Stimulated activated naive CD8-positive, alpha-beta T cell treated with anti-CD3 and anti-CD28 coated beads, Interleukin-15, amount 100 ng/mL, for 72 hours (primary cell): ENCODE results near the gene TIE1.

ENCODE experiments used
- ATAC-seq: fragments of 150-1000 bp; cut with Tn5 transposase; 2 replicates; pipeline ENCODE4 v1.10.0; 2021; ENCODE audit warnings: mild to moderate bottlenecking, moderate library complexity
- DNase-seq, 2 donors: peaks; one replicate each; pipeline ENCODE4 v3.0.0; 2021 to 2022
- H3K27ac Mint-ChIP-seq, 2 donors: one replicate each; pipeline ENCODE4 v1.8.0; 2022; ENCODE audit warnings: mild to moderate bottlenecking in 2 of 2, mixed read lengths in 2 of 2, moderate library complexity in 2 of 2
- H3K27me3 Mint-ChIP-seq: one replicate; pipeline ENCODE4 v1.8.0; 2022; ENCODE audit warnings: mixed read lengths
- H3K4me1 Mint-ChIP-seq: one replicate; pipeline ENCODE4 v1.8.0; 2022; ENCODE audit warnings: mild to moderate bottlenecking, mixed read lengths
- H3K4me3 Mint-ChIP-seq, 2 donors: one replicate each; pipeline ENCODE4 v1.8.0; 2022; ENCODE audit warnings: mild to moderate bottlenecking in 2 of 2, mixed read lengths in 2 of 2, moderate library complexity in 1 of 2
- H3K9me3 Mint-ChIP-seq, 2 donors: one replicate each; pipeline ENCODE4 v1.8.0; 2022; ENCODE audit warnings: mixed read lengths in 2 of 2

Gene TIE1

DNA sequence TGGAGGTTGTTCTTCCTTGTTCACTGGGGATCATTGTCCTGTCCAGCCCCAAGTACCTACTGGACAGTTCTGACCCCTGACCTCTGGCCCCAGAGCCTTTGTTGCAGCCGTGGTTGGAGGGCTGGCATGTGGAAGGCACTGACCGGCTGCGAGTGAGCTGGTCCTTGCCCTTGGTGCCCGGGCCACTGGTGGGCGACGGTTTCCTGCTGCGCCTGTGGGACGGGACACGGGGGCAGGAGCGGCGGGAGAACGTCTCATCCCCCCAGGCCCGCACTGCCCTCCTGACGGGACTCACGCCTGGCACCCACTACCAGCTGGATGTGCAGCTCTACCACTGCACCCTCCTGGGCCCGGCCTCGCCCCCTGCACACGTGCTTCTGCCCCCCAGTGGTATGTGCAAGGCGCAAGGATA, 11.4 kb downstream of the TIE1 start:
- ATAC-seq (peak; percentile 35), DNase-seq (no peak)
- peaks cover 6% of the 10 kb centered on the region for H3K27me3 Mint-ChIP-seq
- no peaks in the 10 kb centered on the region for H3K9me3 Mint-ChIP-seq
- H3K4me1 Mint-ChIP-seq = no peaks in the 10 kb centered on the region
- H3K27ac Mint-ChIP-seq = peak overlapping the region in 1 of 2 donors; percentile 13
- no peak overlapping the region for H3K4me3 Mint-ChIP-seq

DNA sequence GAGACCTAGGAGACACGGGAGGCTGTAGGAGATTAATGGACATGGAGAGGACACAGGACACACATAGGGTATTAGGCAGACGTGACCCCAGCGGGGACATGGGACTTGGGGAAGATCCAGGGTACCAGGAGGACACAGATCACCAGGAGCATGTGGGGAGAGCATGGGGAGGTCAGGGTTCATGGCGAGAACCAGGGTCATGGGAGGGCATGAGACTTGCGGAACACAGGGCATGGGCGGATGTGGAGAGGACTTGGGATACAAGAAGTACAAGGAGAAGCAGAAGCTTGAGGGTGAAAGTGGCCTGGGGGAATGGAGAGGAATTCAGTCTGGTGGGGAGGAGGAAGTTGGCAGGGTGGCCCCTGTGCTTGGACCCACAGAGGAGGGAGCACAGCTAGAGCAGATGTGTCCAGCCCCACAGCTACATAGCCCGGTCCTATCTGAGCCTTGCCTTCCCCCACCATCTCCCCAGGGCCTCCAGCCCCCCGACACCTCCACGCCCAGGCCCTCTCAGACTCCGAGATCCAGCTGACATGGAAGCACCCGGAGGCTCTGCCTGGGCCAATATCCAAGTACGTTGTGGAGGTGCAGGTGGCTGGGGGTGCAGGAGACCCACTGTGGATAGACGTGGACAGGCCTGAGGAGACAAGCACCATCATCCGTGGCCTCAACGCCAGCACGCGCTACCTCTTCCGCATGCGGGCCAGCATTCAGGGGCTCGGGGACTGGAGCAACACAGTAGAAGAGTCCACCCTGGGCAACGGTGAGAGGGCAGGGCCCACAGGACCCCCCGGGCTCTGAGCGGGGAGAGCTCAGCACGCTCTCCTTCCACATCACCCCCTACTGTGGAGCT, 12.1 kb downstream of the TIE1 start:
- DNase-seq (no peak), ATAC-seq (peak; percentile 18)
- Mint-ChIP-seq H3K4me1 (peaks cover 5% of the 10 kb centered on the region), H3K9me3 (no peaks in the 10 kb centered on the region), H3K27me3 (peaks cover 3% of the 10 kb centered on the region), H3K27ac (peak overlapping the region in 1 of 2 donors; percentile 13), H3K4me3 (no peak overlapping the region)

DNA sequence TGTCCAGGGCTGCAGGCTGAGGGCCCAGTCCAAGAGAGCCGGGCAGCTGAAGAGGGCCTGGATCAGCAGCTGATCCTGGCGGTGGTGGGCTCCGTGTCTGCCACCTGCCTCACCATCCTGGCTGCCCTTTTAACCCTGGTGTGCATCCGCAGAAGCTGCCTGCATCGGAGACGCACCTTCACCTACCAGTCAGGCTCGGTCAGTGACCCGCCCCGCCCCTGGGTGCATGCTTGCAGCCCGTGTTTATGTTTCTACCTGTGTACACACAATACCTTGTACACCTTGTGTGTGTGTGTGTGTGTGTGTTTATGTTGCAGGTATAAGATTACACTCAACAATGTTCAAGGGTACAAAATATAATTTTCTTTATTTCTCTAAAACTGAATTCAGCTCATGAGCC, 13.0 kb downstream of the TIE1 start:
- ATAC-seq (no peak), DNase-seq (no peak)
- peaks cover 9% of the 10 kb centered on the region for H3K4me1 Mint-ChIP-seq
- no peak overlapping the region for H3K27ac Mint-ChIP-seq
- H3K9me3 Mint-ChIP-seq = no peaks in the 10 kb centered on the region
- H3K27me3 Mint-ChIP-seq = no peaks in the 10 kb centered on the region
- no peak overlapping the region for H3K4me3 Mint-ChIP-seq

DNA sequence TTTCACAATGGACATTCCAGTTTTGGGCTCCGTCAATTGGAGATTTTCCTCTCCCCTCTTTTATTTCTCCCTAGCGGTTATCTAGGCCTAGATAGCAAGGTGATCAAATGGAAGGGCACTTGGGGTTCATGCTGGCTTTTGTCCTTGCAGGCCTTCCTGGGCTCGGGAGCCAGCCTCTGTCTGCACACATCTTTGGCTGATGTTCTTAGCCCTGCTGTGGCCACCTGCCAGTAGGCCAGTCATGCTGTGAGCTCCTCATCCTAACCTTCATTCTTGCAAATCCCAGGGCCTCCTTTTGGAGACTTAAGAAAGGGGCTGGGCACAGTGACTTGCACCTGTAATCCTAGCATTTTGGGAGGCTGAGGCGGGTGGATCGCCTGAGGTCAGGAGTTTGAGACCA, 13.5 kb downstream of the TIE1 start:
- H3K9me3 Mint-ChIP-seq = no peaks in the 10 kb centered on the region
- no peak overlapping the region for H3K27ac Mint-ChIP-seq
- H3K4me3 Mint-ChIP-seq = no peak overlapping the region
- no peaks in the 10 kb centered on the region for H3K27me3 Mint-ChIP-seq
- DNase-seq (no peak), ATAC-seq (no peak)
- peaks cover 9% of the 10 kb centered on the region for H3K4me1 Mint-ChIP-seq

DNA sequence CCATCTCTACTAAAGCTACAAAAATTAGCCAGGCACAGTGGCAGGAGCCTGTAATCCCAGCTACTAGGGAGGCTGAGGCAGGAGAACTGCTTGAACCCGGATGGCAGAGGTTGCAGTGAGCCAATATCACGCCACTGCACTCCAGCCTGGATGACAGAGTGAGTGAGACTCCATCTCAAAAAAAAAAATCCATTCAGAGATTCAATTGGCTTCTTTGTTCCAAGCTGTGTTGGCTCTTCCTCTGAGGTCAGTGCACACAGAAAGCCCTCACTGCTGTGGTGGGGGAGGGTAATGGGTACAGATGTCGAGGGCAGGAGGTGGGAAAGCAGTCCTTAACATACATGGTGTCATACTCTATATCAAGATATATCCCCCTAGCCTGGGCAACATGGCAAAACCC, 14.7 kb downstream of the TIE1 start:
- Mint-ChIP-seq H3K4me1 (peaks cover 9% of the 10 kb centered on the region), H3K27me3 (no peaks in the 10 kb centered on the region), H3K9me3 (no peaks in the 10 kb centered on the region), H3K27ac (no peak overlapping the region), H3K4me3 (no peak overlapping the region)
- DNase-seq = no peak
- no peak for ATAC-seq

DNA sequence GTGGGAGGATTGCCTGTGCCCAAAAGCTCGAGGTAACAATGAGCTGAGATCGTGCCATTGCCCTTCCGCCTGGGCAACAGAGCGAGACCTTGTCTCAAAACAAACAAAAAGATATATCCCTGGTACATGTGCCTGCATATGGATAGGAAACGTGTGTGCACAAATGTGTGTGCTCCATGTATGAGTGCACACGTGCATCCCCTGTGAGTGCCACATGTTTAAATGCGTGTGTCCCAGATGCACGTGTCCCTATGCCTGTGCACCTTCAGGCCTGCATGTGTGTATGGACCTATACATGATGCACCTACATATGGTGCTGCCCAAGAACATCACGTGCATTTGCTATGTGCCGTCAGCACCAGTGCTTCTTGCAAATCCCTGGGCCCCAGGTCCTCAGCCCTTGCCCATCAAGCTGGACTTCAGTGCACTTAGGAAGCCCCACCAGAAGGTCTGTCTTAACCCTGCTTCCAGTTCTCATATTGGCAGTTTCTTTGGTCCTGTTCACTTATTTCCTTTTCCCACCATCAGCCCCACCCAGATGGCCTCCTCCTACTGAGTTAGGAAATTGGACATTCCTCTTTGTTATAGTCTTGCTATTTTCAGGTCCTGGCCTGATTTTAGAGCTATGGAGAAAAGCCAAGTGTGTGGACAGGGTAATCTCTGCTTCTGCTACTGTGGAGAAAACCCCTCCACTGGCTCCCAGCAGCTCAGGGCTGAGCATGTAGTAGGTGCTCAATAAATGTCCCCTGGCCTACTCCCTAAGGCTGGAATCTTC, 15.4 kb downstream of the TIE1 start:
- no peak overlapping the region for H3K27ac Mint-ChIP-seq
- no peak overlapping the region for H3K4me3 Mint-ChIP-seq
- ATAC-seq (no peak), DNase-seq (no peak)
- H3K9me3 Mint-ChIP-seq = no peaks in the 10 kb centered on the region
- H3K4me1 Mint-ChIP-seq = peaks cover 9% of the 10 kb centered on the region
- no peaks in the 10 kb centered on the region for H3K27me3 Mint-ChIP-seq

DNA sequence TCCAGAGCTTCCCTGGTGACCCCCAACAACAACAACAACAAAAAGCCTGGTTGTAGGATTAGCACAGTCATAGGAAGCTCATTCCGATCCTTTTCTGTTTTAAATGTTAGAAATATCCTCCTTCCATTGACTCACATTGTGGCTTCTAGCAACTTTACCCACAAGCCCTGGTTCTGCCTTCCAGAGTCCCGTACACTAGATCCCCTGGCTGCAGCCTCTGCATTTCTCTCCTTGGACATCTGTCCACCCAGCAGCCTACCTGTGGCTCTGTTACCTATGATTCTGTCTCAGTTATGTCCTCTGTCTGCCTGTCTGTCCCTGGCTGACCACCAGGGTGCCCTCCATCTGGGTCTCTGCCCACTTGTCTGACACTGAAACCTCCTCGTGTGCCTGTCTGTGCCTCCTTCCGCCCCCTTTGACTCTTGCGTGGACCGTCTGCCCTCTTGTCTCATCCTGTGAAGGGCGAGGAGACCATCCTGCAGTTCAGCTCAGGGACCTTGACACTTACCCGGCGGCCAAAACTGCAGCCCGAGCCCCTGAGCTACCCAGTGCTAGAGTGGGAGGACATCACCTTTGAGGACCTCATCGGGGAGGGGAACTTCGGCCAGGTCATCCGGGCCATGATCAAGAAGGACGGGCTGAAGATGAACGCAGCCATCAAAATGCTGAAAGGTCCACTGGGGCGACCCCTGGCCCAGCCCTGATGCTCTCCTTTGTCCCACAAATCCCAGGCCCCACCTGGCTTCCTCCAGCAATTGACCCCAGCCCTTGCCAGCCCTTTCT, 16.1 kb downstream of the TIE1 start:
- H3K27me3 Mint-ChIP-seq = no peaks in the 10 kb centered on the region
- peaks cover 9% of the 10 kb centered on the region for H3K4me1 Mint-ChIP-seq
- no peak overlapping the region for H3K27ac Mint-ChIP-seq
- DNase-seq (no peak), ATAC-seq (no peak)
- H3K9me3 Mint-ChIP-seq = no peaks in the 10 kb centered on the region
- no peak overlapping the region for H3K4me3 Mint-ChIP-seq

DNA sequence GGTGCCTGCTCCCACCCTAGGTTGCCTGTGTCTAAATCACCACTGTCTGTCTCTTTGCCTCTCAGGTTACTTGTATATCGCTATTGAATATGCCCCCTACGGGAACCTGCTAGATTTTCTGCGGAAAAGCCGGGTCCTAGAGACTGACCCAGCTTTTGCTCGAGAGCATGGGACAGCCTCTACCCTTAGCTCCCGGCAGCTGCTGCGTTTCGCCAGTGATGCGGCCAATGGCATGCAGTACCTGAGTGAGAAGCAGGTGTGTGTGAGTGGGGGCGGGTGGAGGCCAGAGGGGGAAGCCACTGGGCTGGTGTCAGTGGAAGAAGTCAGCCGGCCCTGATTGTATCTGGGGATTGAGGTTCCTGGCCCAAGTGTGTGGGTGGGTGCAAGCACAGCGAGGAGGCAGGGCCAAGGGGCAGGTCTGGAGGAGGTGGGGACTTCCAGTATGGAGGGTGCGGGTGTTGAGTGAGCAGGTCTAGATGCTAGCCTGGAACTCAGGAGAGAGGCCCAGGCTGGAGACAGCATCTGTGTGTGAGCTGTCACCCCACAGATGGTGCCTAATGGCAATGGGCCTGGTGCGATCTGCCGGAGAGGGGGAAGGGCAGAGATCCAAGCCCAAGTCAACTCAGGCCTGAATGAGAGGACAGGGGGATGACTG, 17.2 kb downstream of the TIE1 start:
- no peak overlapping the region for H3K4me3 Mint-ChIP-seq
- H3K27ac Mint-ChIP-seq = peak overlapping the region; percentile 19 to 91
- no peaks in the 10 kb centered on the region for H3K9me3 Mint-ChIP-seq

DNA sequence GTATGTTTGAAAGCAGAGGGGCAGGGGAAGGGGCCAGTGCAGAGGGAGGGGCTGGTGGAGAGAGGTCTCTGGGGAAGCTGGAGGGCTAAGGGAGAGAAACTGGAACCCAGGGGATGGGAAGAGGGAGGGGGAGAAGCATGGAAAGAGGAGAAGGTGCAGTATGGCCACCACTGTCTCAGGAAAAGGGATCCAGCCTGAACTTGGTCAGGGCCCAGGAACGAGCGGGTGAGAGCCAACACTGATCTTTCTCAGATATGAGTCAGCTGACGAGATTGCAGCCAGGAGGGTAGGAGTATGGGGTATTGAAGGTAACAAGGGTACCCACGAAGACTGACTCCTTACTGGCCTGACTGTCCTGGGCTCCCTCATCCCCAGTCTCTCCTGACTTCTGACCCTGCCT, 18.0 kb downstream of the TIE1 start:
- H3K27me3 Mint-ChIP-seq = no peaks in the 10 kb centered on the region
- H3K9me3 Mint-ChIP-seq = no peaks in the 10 kb centered on the region
- ATAC-seq (no peak), DNase-seq (no peak)
- no peak overlapping the region for H3K4me3 Mint-ChIP-seq
- H3K27ac Mint-ChIP-seq = no peak overlapping the region
- peaks cover 9% of the 10 kb centered on the region for H3K4me1 Mint-ChIP-seq

More for the DNA sequence above, 17.2 kb downstream of the TIE1 start:
- DNase-seq (no peak), ATAC-seq (no peak)
- no peaks in the 10 kb centered on the region for H3K27me3 Mint-ChIP-seq
- H3K4me1 Mint-ChIP-seq = peaks cover 9% of the 10 kb centered on the region

DNA sequence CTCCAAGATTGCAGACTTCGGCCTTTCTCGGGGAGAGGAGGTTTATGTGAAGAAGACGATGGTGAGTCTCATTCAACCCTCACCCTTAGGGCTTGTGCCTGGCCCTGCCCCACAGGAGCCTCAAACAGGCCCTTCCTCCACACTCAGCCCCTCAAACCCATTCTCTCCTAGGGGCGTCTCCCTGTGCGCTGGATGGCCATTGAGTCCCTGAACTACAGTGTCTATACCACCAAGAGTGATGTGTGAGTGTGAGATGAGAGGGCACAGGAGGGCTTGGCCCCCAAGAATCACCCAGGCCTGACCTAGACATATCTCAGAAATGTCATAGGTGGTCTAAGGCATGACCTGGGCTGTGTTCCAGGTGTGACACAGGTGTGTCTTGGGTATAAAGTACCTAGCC, 18.5 kb downstream of the TIE1 start:
- no peak overlapping the region for H3K4me3 Mint-ChIP-seq
- no peak for DNase-seq
- ATAC-seq = no peak
- H3K4me1 Mint-ChIP-seq = peaks cover 9% of the 10 kb centered on the region
- H3K27ac Mint-ChIP-seq = peak overlapping the region in 1 of 2 donors; percentile 21
- peaks cover 3 to 4% of the 10 kb centered on the region in 2 donors for H3K9me3 Mint-ChIP-seq
- no peaks in the 10 kb centered on the region for H3K27me3 Mint-ChIP-seq

DNA sequence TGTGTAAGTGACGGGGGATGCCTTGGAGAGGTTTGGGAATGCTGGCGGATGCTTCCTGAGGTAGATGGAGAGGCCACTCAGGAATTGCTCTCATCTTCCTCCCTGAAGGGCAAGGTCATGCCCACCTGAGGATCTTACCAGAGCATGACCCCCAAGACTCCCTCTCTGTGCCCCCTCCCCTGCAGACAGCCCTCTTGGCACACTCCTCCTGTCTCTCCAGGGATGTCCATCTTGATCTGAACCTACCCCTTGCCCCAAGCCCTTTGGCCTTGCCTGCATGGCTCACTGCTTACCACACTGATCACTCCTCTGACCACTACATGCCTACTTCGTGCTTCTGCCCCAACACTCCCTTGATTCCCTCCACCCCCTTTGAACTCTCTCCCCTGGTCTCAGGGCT, 19.0 kb downstream of the TIE1 start:
- Mint-ChIP-seq H3K27me3 (no peaks in the 10 kb centered on the region), H3K4me1 (peaks cover 9% of the 10 kb centered on the region), H3K27ac (no peak overlapping the region), H3K9me3 (peaks cover 7 to 9% of the 10 kb centered on the region in 2 donors), H3K4me3 (no peak overlapping the region)
- ATAC-seq (no peak), DNase-seq (no peak)

DNA sequence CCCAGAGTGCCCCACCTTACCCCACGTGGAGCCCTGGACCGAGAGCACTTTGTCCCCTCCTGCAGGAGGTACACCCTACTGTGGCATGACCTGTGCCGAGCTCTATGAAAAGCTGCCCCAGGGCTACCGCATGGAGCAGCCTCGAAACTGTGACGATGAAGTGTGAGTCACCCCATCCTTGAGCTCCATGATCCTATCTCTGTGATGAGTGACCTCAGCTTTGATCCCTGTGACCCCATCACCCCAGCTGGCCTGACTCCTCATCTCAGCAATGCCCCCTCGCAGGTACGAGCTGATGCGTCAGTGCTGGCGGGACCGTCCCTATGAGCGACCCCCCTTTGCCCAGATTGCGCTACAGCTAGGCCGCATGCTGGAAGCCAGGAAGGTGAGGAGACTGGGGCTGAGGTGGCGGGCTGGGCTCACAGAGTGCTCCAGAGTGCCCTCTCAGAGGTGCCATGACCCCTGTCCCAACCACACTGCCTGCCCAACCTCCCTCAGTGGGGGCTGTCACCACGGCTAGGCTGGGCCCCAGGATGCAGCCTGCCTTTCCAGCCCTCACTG, 20.6 kb downstream of the TIE1 start:
- H3K27me3 Mint-ChIP-seq = no peaks in the 10 kb centered on the region
- no peak for ATAC-seq
- DNase-seq = no peak
- H3K4me1 Mint-ChIP-seq = peaks cover 9% of the 10 kb centered on the region
- no peak overlapping the region for H3K4me3 Mint-ChIP-seq
- no peak overlapping the region for H3K27ac Mint-ChIP-seq
- H3K9me3 Mint-ChIP-seq = peaks cover 16 to 20% of the 10 kb centered on the region in 2 donors

DNA sequence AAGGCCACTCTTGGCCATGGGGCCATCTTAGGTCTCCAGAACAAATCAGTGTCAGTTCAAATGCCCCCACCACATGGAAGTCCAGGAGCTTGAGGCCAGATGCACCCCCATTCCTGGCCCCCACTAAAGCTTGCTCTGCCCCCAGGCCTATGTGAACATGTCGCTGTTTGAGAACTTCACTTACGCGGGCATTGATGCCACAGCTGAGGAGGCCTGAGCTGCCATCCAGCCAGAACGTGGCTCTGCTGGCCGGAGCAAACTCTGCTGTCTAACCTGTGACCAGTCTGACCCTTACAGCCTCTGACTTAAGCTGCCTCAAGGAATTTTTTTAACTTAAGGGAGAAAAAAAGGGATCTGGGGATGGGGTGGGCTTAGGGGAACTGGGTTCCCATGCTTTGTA, 21.7 kb downstream of the TIE1 start:
- no peak overlapping the region for H3K4me3 Mint-ChIP-seq
- H3K9me3 Mint-ChIP-seq = peaks cover 16 to 20% of the 10 kb centered on the region in 2 donors
- no peak for ATAC-seq
- no peak for DNase-seq
- no peaks in the 10 kb centered on the region for H3K27me3 Mint-ChIP-seq
- no peak overlapping the region for H3K27ac Mint-ChIP-seq
- H3K4me1 Mint-ChIP-seq = peaks cover 15% of the 10 kb centered on the region

DNA sequence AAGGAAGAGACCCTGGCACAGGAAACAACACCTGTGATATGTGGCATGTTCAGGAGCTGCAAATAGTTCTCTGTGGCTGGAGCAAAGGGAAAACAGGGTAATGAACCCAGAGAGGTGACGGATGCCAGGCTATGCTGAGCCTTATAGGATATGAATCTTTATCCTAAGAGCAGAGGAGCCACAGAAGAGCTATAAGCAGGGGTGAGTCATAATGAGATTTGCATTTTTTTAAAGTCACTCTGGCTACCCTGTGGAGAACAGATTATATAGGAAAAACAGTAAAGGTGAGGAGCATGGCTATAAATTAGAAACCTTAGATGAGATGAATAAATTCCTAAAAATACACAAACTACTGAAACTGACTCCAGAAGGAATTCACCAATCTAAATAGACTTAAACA, 24.0 kb downstream of the TIE1 start:
- ATAC-seq = no peak
- H3K27me3 Mint-ChIP-seq = no peaks in the 10 kb centered on the region
- H3K9me3 Mint-ChIP-seq = peaks cover 20 to 27% of the 10 kb centered on the region in 2 donors
- H3K27ac Mint-ChIP-seq = no peak overlapping the region
- no peak overlapping the region for H3K4me3 Mint-ChIP-seq
- peaks cover 12% of the 10 kb centered on the region for H3K4me1 Mint-ChIP-seq
- DNase-seq = no peak

DNA sequence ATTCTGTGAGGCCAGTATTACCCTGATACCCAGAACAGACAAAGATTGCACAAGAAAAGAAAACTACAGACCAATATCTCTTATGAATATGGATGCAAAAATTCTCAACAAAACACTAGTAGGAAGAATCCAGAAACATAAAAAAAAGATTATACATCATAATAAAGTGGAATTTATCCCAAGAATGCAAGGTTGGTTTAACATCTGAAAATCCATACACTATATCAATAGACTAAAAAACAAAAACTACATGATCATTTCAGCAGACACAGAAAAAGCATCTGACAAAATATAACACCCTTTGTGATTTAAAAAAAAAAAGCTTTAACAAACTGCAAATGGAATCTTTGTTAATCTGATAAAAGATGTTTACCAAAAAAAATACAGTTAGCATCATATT, 24.6 kb downstream of the TIE1 start:
- DNase-seq (no peak), ATAC-seq (no peak)
- H3K27ac Mint-ChIP-seq = no peak overlapping the region
- H3K27me3 Mint-ChIP-seq = no peaks in the 10 kb centered on the region
- peaks cover 20 to 27% of the 10 kb centered on the region in 2 donors for H3K9me3 Mint-ChIP-seq
- H3K4me3 Mint-ChIP-seq = no peak overlapping the region
- H3K4me1 Mint-ChIP-seq = peaks cover 18% of the 10 kb centered on the region
